ENCODE measurements around the gene AGO3.

DNA sequence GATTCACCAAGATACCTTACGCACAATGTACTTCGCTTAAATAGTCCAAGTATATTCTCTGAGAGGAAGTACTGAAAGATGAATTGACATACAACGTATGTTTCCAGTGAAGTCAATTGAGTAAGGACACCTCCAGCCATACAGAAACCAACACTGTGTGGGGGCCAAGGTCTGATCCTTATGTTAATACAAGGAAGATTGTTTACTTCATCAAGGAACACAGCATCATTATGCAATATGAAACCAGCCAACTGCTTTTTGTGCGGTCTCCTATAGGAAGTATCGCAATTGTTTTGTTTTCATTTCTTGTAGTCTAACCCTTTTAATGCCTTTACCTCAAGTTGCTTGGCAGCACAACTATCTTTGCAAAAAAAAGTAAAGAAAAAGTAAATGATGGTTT lies 124.8 kb downstream of the AGO3 start:
- TF ChIP-seq, protein P1, sequence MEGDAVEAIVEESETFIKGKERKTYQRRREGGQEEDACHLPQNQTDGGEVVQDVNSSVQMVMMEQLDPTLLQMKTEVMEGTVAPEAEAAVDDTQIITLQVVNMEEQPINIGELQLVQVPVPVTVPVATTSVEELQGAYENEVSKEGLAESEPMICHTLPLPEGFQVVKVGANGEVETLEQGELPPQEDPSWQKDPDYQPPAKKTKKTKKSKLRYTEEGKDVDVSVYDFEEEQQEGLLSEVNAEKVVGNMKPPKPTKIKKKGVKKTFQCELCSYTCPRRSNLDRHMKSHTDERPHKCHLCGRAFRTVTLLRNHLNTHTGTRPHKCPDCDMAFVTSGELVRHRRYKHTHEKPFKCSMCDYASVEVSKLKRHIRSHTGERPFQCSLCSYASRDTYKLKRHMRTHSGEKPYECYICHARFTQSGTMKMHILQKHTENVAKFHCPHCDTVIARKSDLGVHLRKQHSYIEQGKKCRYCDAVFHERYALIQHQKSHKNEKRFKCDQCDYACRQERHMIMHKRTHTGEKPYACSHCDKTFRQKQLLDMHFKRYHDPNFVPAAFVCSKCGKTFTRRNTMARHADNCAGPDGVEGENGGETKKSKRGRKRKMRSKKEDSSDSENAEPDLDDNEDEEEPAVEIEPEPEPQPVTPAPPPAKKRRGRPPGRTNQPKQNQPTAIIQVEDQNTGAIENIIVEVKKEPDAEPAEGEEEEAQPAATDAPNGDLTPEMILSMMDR (conservative IDR thresholded peaks at IDR 0.05), result no peak
- no peak for TF ChIP-seq EZH2 (IDR thresholded peaks at IDR 0.05; ENCODE audit: low read depth)
